ENCODE results near the gene PKN1.

The PKN1 gene

DNA sequence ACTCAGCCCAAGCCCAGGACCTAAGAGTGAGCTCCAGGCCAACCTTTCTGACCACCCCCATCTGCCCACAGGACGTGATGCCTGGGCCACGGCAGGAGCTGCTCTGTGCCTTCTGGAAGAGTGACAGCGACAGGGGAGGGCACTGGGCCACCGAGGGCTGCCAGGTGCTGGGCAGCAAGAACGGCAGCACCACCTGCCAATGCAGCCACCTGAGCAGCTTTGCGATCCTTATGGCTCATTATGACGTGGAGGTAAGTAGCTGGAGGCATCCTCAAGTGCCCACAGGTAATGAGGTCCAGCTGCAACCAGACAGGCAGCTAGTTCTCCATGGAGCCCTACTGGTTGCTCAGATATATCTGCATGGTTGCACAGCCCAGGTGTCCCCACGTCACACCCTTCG, 28.8 kb upstream of the PKN1 start:
- H3K27ac ChIP-seq = no peak overlapping the region
- TF ChIP-seq ZFX (IDR thresholded peaks at IDR 0.05) (no peak), CTCF (conservative IDR thresholded peaks at IDR 0.05) (no peak)

DNA sequence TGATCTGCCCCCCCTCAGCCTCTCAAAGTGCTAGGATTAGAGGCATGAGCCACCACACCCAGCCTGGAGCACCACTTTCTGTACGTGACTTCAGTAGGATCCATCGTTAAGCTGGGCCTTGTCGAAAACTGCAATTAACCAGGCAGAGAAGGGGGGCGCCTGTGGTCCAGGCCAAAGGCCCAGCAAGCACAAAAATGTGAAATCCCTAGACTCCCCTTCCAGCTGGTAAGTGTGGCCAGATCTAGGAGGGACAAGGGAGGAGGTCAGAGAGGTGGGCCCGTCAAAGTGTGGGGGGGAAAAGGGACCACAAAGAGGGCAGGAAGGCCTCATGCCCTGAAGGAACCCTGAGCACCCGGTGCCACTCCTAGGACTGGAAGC, 27.7 kb upstream of the PKN1 start:
- H3K27ac ChIP-seq = no peak overlapping the region
- TF ChIP-seq ZFX (IDR thresholded peaks at IDR 0.05) = no peak
- TF ChIP-seq CTCF (conservative IDR thresholded peaks at IDR 0.05) = no peak

DNA sequence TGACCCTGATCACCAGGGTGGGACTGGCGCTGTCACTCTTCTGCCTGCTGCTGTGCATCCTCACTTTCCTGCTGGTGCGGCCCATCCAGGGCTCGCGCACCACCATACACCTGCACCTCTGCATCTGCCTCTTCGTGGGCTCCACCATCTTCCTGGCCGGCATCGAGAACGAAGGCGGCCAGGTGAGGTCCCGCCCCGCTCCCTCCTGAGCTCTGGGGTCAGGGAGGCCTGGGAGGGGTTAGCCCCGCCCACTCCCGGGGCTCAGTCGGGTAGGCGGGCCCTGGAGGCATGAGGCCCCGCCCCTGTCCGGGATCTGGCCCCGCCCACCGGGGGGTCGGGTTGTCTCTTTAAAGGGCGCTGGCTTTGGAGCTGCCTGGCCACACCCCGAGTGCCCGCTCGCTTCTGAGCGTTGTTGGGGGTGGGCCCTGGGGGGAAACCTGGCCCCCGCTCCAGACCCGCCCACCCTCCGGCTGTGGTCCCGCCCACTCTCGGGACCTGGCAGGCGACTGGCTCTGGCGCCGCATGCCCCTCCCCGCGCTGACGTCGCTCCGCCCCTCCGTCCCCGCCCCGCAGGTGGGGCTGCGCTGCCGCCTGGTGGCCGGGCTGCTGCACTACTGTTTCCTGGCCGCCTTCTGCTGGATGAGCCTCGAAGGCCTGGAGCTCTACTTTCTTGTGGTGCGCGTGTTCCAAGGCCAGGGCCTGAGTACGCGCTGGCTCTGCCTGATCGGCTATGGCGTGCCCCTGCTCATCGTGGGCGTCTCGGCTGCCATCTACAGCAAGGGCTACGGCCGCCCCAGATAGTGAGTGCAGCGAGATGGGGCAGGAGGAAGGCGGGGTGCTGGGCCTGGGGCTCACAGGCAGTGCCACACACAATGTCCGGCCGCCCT, 27.1 kb upstream of the PKN1 start:
- H3K27ac ChIP-seq = 0 out of 2 replicates have a peak overlapping the region, but pooled peaks have one; percentile 1

DNA sequence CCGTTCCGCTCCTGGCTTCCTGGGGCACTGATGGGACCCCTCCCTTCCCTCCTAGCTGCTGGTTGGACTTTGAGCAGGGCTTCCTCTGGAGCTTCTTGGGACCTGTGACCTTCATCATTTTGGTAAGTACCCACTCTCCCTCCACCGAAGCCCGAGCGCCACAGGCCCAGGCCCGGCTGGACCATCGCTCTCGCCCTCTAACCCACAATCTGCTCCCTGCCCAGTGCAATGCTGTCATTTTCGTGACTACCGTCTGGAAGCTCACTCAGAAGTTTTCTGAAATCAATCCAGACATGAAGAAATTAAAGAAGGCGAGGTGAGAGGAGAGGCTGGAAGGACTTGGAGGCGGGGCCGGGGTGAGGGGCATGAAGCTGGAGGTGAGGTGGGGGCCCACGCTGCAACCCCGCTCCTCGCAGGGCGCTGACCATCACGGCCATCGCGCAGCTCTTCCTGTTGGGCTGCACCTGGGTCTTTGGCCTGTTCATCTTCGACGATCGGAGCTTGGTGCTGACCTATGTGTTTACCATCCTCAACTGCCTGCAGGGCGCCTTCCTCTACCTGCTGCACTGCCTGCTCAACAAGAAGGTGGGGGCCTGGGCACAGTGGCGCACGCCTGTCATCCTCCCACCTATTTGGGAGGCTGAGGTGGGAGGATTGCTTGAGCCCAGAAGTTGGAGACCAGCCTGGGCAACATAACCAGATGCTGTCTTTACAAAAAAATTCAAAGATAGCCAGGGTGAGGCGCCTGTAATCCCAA, 26.3 kb upstream of the PKN1 start:
- TF ChIP-seq ZFX (IDR thresholded peaks at IDR 0.05) (no peak), CTCF (conservative IDR thresholded peaks at IDR 0.05) (no peak)
- 0 out of 2 replicates have a peak overlapping the region, but pooled peaks have one; percentile 1 for H3K27ac ChIP-seq

More for the DNA sequence above, 27.1 kb upstream of the PKN1 start:
- TF ChIP-seq CTCF (conservative IDR thresholded peaks at IDR 0.05) = peak; percentile 96
- no peak for TF ChIP-seq ZFX (IDR thresholded peaks at IDR 0.05)

DNA sequence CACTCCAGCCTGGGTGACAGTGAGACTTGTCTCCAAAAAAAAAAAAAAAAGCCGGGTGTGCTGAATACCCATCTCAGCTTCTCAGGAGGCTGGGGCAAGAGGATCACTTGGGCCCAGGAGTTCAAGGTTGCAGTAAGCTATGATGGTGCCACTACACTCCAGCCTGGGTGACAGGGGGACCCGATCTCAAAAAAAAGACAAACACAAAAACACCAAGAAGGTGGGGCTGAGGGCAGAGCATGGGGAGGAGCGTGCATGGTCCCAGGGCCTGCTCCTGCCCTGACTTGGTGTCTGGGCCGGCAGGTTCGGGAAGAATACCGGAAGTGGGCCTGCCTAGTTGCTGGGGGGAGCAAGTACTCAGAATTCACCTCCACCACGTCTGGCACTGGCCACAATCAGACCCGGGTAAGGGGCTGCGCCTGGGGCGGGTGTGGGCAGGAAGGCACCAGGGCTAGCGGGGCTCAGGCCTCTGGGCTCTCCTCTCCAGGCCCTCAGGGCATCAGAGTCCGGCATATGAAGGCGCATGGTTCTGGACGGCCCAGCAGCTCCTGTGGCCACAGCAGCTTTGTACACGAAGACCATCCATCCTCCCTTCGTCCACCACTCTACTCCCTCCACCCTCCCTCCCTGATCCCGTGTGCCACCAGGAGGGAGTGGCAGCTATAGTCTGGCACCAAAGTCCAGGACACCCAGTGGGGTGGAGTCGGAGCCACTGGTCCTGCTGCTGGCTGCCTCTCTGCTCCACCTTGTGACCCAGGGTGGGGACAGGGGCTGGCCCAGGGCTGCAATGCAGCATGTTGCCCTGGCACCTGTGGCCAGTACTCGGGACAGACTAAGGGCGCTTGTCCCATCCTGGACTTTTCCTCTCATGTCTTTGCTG, 25.3 kb upstream of the PKN1 start:
- H3K27ac ChIP-seq = no peak overlapping the region
- no peak for TF ChIP-seq ZFX (IDR thresholded peaks at IDR 0.05)
- TF ChIP-seq CTCF (conservative IDR thresholded peaks at IDR 0.05) = no peak

GRCh38 chr19:14408491-14409145, 24.5 kb upstream of the PKN1 start:
- H3K27ac ChIP-seq = no peak overlapping the region
- TF ChIP-seq CTCF (conservative IDR thresholded peaks at IDR 0.05) (no peak), ZFX (IDR thresholded peaks at IDR 0.05) (no peak)

All from C4-2B (cell line).